Ascending aorta (tissue), 2 donors: ENCODE data around the gene PSMD2. TPM values are rescaled to one million over a fixed set of nuclear protein-coding genes. Genes with fewer than 3 reads are reported as not detected.
A peak's percentile ranks its signal among the peaks of the same experiment; 100 is the strongest.

Source experiments
- DNase-seq, 2 donors: peaks; one replicate each; pipeline ENCODE4 v3.0.0-alpha.2; 2019; ENCODE audit warnings: low spot score in 2 of 2
- H3K27ac ChIP-seq, 2 donors: fragments of 200-600 bp; sonication (generic); one replicate each; pipeline ENCODE4 v1.5.1; 2016 to 2017; ENCODE audit warnings: mild to moderate bottlenecking in 1 of 2
- H3K27me3 ChIP-seq: fragments of 200-600 bp; sonication (generic); one replicate; pipeline ENCODE4 v1.5.1; 2017
- H3K36me3 ChIP-seq, 2 donors: fragments of 200-600 bp; sonication (generic); one replicate each; pipeline ENCODE4 v1.5.1; 2016
- H3K4me1 ChIP-seq, 2 donors: fragments of 200-600 bp; sonication (generic); one replicate each; pipeline ENCODE4 v1.5.1; 2016 to 2017; ENCODE audit warnings: mild to moderate bottlenecking in 1 of 2
- H3K4me3 ChIP-seq, 2 donors: fragments of 200-600 bp; sonication (generic); one replicate each; pipeline ENCODE4 v1.5.1; 2016 to 2017; ENCODE audit warnings: mild to moderate bottlenecking in 1 of 2
- H3K9me3 ChIP-seq, 2 donors: fragments of 200-600 bp; sonication (generic); one replicate each; pipeline ENCODE4 v1.5.1; 2016
- CTCF ChIP-seq, 3 experiments: fragments of 200-600 bp in 2 of 3; fragments of 450-650 bp in 1 of 3; sonication (generic) in 2 of 3; IDR thresholded peaks; one replicate each; pipeline ENCODE4 v1.5.1; 2016 to 2019; ENCODE audit warnings: antibody characterized with exemption in 3 of 3, mild to moderate bottlenecking in 1 of 3, moderate library complexity in 1 of 3
- intact Hi-C: fragments of 100-400 bp; cut with DNase I; formaldehyde crosslinking; loops from one replicate; pipeline ENCODE4 v1.15.1; 2023
- total RNA-seq: library from RNA; depleted of rRNA; stranded (reverse); fragments of >200 nt; gene quantifications from one replicate; pipeline ENCODE4 v1.1.0, GENCODE V29; 2016

PSMD2 gene
- total RNA-seq, 1 donor from 2014 or later, result 151 TPM

- no peak for TF ChIP-seq CTCF (IDR thresholded peaks at IDR 0.05)
- intact Hi-C loops, result no loop called here
- peaks cover 61 to 64% of the 10 kb centered on the region in 2 donors for H3K36me3 ChIP-seq
Observed at GRCh38 chr3:184307915-184308314, 8.9 kb downstream of the PSMD2 start.

GRCh38 chr3:184308744-184309143, 9.7 kb downstream of the PSMD2 start:
- intact Hi-C loops, result no loop called here
- Histone ChIP-seq H3K36me3 (peaks cover 53 to 55% of the 10 kb centered on the region in 2 donors), H3K4me1 (peaks cover 0 to under 1% of the 10 kb centered on the region in 2 donors), H3K9me3 (no peaks in the 10 kb centered on the region), H3K27ac (no peak overlapping the region), H3K27me3 (no peaks in the 10 kb centered on the region), H3K4me3 (no peak overlapping the region)
- DNase-seq, result no peak
- no peak for TF ChIP-seq CTCF (IDR thresholded peaks at IDR 0.05)

More at GRCh38 chr3:184307915-184308314, 8.9 kb downstream of the PSMD2 start:
- Histone ChIP-seq H3K27ac (no peak overlapping the region), H3K4me1 (no peaks in the 10 kb centered on the region), H3K4me3 (no peak overlapping the region), H3K27me3 (no peaks in the 10 kb centered on the region), H3K9me3 (no peaks in the 10 kb centered on the region)
- no peak for DNase-seq

GRCh38 chr3:184311633-184312032, 12.6 kb downstream of the PSMD2 start:
- Histone ChIP-seq H3K27ac (no peak overlapping the region), H3K36me3 (peaks cover 27 to 34% of the 10 kb centered on the region in 2 donors), H3K9me3 (no peaks in the 10 kb centered on the region), H3K27me3 (no peaks in the 10 kb centered on the region), H3K4me1 (peaks cover 9 to 16% of the 10 kb centered on the region in 2 donors), H3K4me3 (no peak overlapping the region)
- intact Hi-C loops, result loop anchor here (10.0 kb wide), 1 partner anchor 973 kb away; no protein-coding TSS in a partner anchor
- TF ChIP-seq CTCF (IDR thresholded peaks at IDR 0.05), result no peak
- DNase-seq, result no peak

GRCh38 chr3:184314363-184314699, 15.3 kb downstream of the PSMD2 start, which contains the start of gene EIF4G1:
EIF4G1 (plus strand) TSS chr3:184314606; CDS start chr3:184315797, 1,191 bp downstream.
- H3K27me3 ChIP-seq, result no peaks in the 10 kb centered on the region
- H3K27ac ChIP-seq, result peak within 1 kb of the TSS; percentile 95 to 98
- H3K9me3 ChIP-seq, result no peaks in the 10 kb centered on the region
- peaks cover 17 to 33% of the 10 kb centered on the region in 2 donors for H3K4me1 ChIP-seq
- peak within 1 kb of the TSS; percentile 76 to 79 for H3K4me3 ChIP-seq
- intact Hi-C loops, result loop anchor here (1.0 to 10.0 kb wide), 5 partner anchors 15 to 970 kb away; partner anchors contain the start of genes ALG3, AP2M1, EEF1AKMT4 and FAM131A
- H3K36me3 ChIP-seq, result peaks cover 11 to 20% of the 10 kb centered on the region in 2 donors
- TF ChIP-seq CTCF (IDR thresholded peaks at IDR 0.05), result no peak
- DNase-seq, result peak; percentile 78 to 96

- Histone ChIP-seq H3K27me3 (no peaks in the 10 kb centered on the region), H3K27ac (peak overlapping the region; percentile 95 to 98), H3K9me3 (no peaks in the 10 kb centered on the region), H3K4me3 (peak overlapping the region; percentile 76 to 79), H3K4me1 (peaks cover 21 to 39% of the 10 kb centered on the region in 2 donors), H3K36me3 (peaks cover 9 to 20% of the 10 kb centered on the region in 2 donors)
- DNase-seq, result peak; percentile 46 to 91
- no peak for TF ChIP-seq CTCF (IDR thresholded peaks at IDR 0.05)
- intact Hi-C loops, result loop anchor here (1.0 to 10.0 kb wide), 6 partner anchors 16 to 970 kb away; partner anchors contain the start of genes ALG3, AP2M1, EEF1AKMT4 and FAM131A
Observed at GRCh38 chr3:184314700-184315542, 15.9 kb downstream of the PSMD2 start.
